SKM-1 (cell line): ENCODE data around the gene VPS54.

Experiments
- DNase-seq: peaks from one replicate; lab custom pipeline; 2025; ENCODE audit not compliant: unreplicated experiment; lab: John Stamatoyannopoulos, UW

Gene VPS54, protein sequence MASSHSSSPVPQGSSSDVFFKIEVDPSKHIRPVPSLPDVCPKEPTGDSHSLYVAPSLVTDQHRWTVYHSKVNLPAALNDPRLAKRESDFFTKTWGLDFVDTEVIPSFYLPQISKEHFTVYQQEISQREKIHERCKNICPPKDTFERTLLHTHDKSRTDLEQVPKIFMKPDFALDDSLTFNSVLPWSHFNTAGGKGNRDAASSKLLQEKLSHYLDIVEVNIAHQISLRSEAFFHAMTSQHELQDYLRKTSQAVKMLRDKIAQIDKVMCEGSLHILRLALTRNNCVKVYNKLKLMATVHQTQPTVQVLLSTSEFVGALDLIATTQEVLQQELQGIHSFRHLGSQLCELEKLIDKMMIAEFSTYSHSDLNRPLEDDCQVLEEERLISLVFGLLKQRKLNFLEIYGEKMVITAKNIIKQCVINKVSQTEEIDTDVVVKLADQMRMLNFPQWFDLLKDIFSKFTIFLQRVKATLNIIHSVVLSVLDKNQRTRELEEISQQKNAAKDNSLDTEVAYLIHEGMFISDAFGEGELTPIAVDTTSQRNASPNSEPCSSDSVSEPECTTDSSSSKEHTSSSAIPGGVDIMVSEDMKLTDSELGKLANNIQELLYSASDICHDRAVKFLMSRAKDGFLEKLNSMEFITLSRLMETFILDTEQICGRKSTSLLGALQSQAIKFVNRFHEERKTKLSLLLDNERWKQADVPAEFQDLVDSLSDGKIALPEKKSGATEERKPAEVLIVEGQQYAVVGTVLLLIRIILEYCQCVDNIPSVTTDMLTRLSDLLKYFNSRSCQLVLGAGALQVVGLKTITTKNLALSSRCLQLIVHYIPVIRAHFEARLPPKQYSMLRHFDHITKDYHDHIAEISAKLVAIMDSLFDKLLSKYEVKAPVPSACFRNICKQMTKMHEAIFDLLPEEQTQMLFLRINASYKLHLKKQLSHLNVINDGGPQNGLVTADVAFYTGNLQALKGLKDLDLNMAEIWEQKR

GRCh38 chr2:64019083-64019974 is at the start of gene VPS54:
Gene VPS54, minus strand, starts transcription at chr2:64019428. Its CDS starts 35,429 bp downstream, at chr2:63983999.
- peak; percentile 45 for DNase-seq

DNA sequence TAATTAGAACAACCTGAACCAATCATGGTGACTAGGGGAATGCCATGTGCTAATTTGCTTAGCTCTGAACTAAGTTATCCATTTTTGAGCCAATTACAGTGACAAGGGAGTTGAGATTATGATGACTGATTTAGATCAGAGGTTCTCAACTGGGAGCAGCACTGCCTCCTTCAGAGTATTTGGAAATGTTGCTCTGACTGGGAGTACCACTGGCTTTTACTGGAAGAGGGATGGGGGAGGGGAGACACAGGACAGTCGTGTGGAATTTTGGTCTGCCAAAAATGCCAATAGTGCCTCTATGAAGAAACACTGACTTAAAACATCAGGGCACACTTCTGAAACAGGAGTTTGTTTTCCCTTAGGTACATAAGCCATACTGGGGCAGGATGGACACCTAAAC is 48.1 kb upstream of the VPS54 start:
- no peak for DNase-seq

DNA sequence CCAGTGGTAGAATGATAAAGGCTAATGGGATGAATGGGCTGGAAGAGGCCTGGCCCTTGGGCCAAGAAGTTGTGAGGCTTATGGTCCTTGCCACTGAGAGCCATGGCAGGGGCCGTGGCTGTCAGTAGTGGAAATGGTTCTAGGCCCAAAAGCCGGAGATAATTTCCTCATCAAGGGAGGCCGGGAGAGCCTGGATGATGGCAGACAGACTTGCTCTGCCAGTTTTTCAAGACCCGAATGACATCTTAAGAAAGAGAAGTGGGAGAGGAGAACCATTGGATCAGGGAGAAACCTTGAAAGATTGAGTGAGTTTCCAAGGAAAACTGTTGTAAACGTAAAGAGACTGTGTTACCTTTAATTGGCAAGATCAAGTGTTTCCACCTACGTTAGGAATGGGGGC is 46.3 kb upstream of the VPS54 start:
- no peak for DNase-seq

DNA sequence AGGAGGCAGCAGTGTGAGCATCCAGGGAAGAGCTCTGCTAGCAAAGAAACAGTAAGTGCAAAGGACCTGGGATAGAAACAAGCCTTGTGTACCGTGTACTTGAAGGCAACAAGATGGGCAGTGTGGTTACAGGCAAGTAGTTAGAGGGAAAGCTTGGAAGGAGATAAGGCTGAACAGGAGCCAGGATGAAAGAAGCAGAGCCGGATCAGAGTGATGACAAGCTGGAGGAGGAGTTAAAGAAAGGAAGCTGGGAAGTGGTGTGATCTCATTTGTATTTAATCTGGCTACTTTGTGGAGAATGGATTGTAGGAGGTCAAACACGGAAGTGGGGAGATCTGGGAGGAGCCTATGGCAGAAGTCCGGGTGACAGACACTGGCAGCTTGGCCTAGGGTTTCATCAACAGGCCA is 44.7 kb upstream of the VPS54 start:
- no peak for DNase-seq

- no peak for DNase-seq
These were observed 44.2 kb upstream of the VPS54 start for GRCh38 chr2:64063454-64063853.

DNA sequence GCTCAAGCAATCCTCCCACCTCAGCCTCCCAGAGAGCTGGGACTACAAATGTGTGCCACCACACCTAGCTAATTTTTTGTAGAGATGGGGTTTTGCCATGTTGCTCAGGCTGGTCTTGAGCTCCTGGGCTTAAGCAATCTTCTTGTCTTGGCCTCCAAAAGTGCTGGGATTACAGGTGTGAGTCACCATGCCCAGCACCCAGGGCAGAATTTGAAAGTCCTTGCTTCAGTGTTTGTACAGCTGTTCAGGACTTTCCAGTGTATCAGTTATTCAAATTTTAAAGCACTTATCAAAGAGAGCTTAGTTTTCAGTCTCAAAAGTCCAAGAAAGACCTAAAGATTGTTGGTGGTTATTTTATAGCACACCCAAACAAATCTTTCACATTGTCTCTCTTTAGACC is 43.6 kb upstream of the VPS54 start:
- DNase-seq, result no peak

GRCh38 chr2:64059270-64059669 is 40.0 kb upstream of the VPS54 start:
- DNase-seq, result no peak

DNA sequence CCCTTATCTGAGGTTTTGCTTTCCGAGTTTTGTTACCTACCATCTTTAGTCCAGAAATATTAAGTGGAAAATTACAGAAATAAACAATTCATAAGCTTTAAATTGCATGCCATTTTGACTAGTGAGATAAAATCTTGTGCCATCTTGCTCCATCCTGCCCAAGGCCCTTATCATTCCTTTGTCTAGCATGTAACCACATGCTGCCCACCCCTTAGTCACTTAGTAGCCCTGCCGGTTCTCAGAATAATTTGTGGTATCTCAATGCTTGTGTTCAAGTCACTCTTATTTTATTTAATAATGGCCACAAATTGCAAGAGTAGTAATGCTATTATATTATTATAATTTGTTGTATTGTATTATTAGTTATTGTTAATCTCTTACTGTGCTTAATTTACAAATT is 36.8 kb upstream of the VPS54 start:
- no peak for DNase-seq

GRCh38 chr2:64054161-64054915 is 35.1 kb upstream of the VPS54 start:
- no peak for DNase-seq

GRCh38 chr2:64052463-64053241 is 33.4 kb upstream of the VPS54 start:
- DNase-seq, result no peak

DNA sequence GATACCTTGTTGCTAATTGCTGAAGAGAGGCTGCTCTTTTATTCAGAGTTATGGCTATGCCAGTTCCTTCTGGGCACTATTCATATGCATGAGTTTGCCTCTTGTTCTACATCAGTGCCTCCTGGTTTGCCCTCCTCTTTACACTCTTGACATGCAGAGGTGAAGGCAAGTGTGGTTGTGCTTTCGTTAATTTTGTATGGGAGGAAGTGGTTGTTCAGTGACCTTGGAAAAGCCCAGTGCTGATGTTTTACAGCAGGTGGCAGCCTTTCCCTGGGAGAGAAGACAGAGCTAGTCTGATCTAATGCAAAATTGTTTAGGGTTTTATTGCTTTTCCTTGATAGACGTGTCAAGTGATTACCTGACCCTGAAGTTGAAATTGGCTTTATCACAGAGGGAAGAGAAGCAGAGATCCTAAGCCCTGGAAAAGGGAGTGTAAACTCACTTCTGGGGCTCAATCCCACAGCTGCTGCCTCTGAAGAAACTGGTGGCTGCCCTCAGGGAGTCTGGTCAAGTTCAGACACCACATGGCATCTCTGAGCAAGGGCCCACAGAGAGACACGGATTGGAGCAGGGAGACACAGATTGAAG is 30.5 kb upstream of the VPS54 start:
- peak; percentile 51 for DNase-seq

- no peak for DNase-seq
These were observed 26.7 kb upstream of the VPS54 start for GRCh38 chr2:64045938-64046337.

GRCh38 chr2:64040161-64040560 is 20.9 kb upstream of the VPS54 start:
- DNase-seq, result no peak

GRCh38 chr2:64036034-64036705 is 16.9 kb upstream of the VPS54 start:
- no peak for DNase-seq

- no peak for DNase-seq
These were observed 16.1 kb upstream of the VPS54 start for GRCh38 chr2:64035072-64035942.

DNA sequence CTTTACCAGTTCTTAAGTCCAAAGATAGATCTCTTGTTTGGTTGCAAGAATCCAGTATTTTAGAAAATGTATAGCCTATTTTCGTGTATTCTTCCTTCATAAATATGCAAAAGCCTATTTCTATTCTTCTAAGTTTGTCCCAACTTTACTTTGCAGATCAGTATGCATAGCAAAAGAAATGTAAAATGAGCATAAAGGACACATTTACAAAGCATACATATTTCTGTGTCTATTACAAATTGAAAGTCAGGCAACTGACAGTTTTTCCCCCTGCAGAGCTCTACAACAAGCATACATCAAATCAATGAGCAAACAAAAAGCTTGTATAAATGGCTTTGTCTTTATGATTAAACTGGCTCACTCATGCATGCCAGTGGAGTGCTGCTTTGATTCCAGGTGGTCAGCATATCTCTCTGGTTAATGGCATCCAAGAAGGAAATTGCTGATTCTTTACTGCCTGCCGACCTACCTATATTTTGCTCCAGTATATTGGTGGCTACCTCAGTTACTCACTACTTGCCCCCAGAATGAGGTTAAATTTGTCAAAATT is 10.0 kb upstream of the VPS54 start:
- no peak for DNase-seq

DNA sequence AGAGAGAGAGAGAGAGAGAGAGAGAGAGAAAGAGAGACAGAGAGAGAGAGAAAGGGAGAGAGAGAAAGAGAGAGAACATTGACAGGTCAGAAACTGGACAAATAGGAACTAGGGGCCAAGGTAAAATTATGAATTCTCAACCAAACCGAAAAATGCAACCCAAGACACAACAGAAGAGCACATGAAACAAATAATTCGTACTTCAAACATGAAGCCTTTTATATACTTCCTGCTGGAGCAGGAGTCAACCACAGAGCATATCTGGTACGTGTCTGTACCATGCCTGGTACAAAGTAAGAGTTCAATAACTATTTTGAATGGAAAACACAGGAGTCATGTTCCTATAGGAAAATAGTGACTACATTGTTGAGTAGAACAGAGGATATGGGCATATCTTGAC is 6.5 kb upstream of the VPS54 start:
- no peak for DNase-seq
